GM12878 (cell line): ENCODE results near the gene ARHGAP26. TPM values are rescaled to one million over a fixed set of nuclear protein-coding genes. Genes with fewer than 3 reads are reported as not detected.

Experiments
- ATAC-seq: fragments of 200-7000 bp; cut with Tn5 transposase; 3 replicates; pipeline ENCODE4 v1.9.1; 2020; ENCODE audit warnings: mild to moderate bottlenecking, moderate library complexity
- BruUV-seq: library from RNA; stranded (reverse); fragments of 400-500 nt; replicated peaks from 2 replicates; lab custom pipeline; 2021; lab: Mats Ljungman, UMichigan
- CTCF ChIA-PET: fragments of 300-600 bp; sonication (Branson Sonifier 250); formaldehyde crosslinking; extraction: SDS; loops from one replicate; lab custom pipeline; 2021; ENCODE audit warnings: inconsistent platforms; lab: Yijun Ruan, JAX
- POLR2A ChIA-PET: fragments of 350-600 bp; formaldehyde crosslinking; extraction: SDS; loops from one replicate; lab custom pipeline; 2021; ENCODE audit warnings: inconsistent platforms; lab: Charles Lee
- RAD21 ChIA-PET: fragments of 300-600 bp; sonication (Branson Sonifier 250); formaldehyde crosslinking; loops from one replicate; lab custom pipeline; 2023; ENCODE audit warnings: antibody characterized with exemption; ENCODE audit not compliant: unreplicated experiment; lab: Charles Lee
- SMC1A ChIA-PET: fragments of 300-600 bp; sonication (Branson Sonifier 250); formaldehyde crosslinking; loops from one replicate; lab custom pipeline; 2023; ENCODE audit not compliant: unreplicated experiment, uncharacterized antibody; lab: Charles Lee
- DNase-seq: peaks from one replicate; pipeline ENCODE4 v3.0.0-alpha.2; 2011; ENCODE audit warnings: low read depth, low spot score
- FAIRE-seq: peaks from 3 replicates; lab custom pipeline; 2011; peaks lifted over from hg19 to GRCh38; lab: Jason Lieb, UNC
- H2AFZ ChIP-seq: 2 replicates; pipeline ENCODE4 v1.6.0; 2011; ENCODE audit warnings: low read depth, low read length, control low read depth; ENCODE audit not compliant: control insufficient read depth
- H3K27ac ChIP-seq: 2 replicates; pipeline ENCODE4 v1.5.1; 2011; ENCODE audit warnings: control low read depth; ENCODE audit not compliant: control insufficient read depth, insufficient read depth
- H3K27me3 ChIP-seq, 2 experiments: replicated peaks in 1 of 2; 2 replicates each; pipeline versions ENCODE4 v1.6.0 to v1.6.1; 2011; ENCODE audit warnings: low read length in 1 of 2; ENCODE audit not compliant: control insufficient read depth in 2 of 2, insufficient read depth in 2 of 2
- H3K36me3 ChIP-seq, 2 experiments: 2 replicates each; pipeline ENCODE4 v1.5.1; 2011; ENCODE audit warnings: low read length in 1 of 2; ENCODE audit not compliant: control insufficient read depth in 2 of 2, insufficient read depth in 2 of 2
- H3K4me1 ChIP-seq: 2 replicates; pipeline ENCODE4 v1.6.1; 2011; ENCODE audit warnings: mild to moderate bottlenecking, low read length, moderate library complexity, mixed read lengths; ENCODE audit not compliant: control insufficient read depth, insufficient read depth
- H3K4me2 ChIP-seq: 2 replicates; pipeline ENCODE4 v1.6.0; 2011; ENCODE audit warnings: control low read depth; ENCODE audit not compliant: control insufficient read depth, insufficient read depth
- H3K4me3 ChIP-seq: fragments of 200-600 bp; sonication (generic); 2 replicates; pipeline ENCODE4 v1.5.1; 2016
- H3K79me2 ChIP-seq: 2 replicates; pipeline ENCODE4 v1.6.0; 2011; ENCODE audit warnings: low read length; ENCODE audit not compliant: control insufficient read depth, insufficient read depth
- H3K9ac ChIP-seq: 2 replicates; pipeline ENCODE4 v1.8.0; 2011; ENCODE audit warnings: low read length, control low read depth, mixed read lengths; ENCODE audit not compliant: control insufficient read depth, insufficient read depth
- H3K9me3 ChIP-seq: replicated peaks from 3 replicates; pipeline ENCODE4 v1.5.1; 2011; ENCODE audit warnings: mild to moderate bottlenecking, low read length; ENCODE audit not compliant: control insufficient read depth, insufficient read depth
- H4K20me1 ChIP-seq: 2 replicates; pipeline ENCODE4 v1.6.0; 2011; ENCODE audit not compliant: control insufficient read depth, insufficient read depth
- BCLAF1 ChIP-seq: fragments of 450-650 bp; IDR thresholded peaks from 2 replicates; pipeline ENCODE4 v1.6.1; 2017; ENCODE audit warnings: antibody characterized with exemption, mild to moderate bottlenecking, moderate library complexity
- CHD1 ChIP-seq: IDR thresholded peaks from 2 replicates; pipeline ENCODE4 v1.6.1; 2012; ENCODE audit warnings: low read depth, low read length, improper control_type of control experiment
- CTCF ChIP-seq, 3 experiments: IDR thresholded peaks in 2 of 3; conservative IDR thresholded peaks in 1 of 3; 2 replicates each; pipeline ENCODE4 v1.5.1; 2011; ENCODE audit warnings: low read depth in 3 of 3, low read length in 3 of 3, mild to moderate bottlenecking in 3 of 3, control low read depth in 2 of 3, moderate library complexity in 2 of 3, inconsistent platforms in 1 of 3, mixed read lengths in 1 of 3; ENCODE audit not compliant: control insufficient read depth in 2 of 3, insufficient read depth in 1 of 3; ENCODE audit errors: extremely low read depth in 1 of 3
- HCFC1 ChIP-seq: fragments of 150-350 bp; IDR thresholded peaks from 2 replicates; pipeline ENCODE4 v1.6.1; 2014; ENCODE audit warnings: low read length
- JUNB ChIP-seq: IDR thresholded peaks from 2 replicates; pipeline ENCODE4 v1.6.1; 2016; ENCODE audit warnings: antibody characterized with exemption, mild to moderate bottlenecking
- NRF1 ChIP-seq: conservative IDR thresholded peaks from 2 replicates; pipeline ENCODE4 v1.6.1; 2011; ENCODE audit warnings: mild to moderate bottlenecking, low read depth, low read length, improper control_type of control experiment
- PBX3 ChIP-seq: IDR thresholded peaks from 2 replicates; pipeline ENCODE4 v1.6.1; 2011; ENCODE audit warnings: mild to moderate bottlenecking, low read depth, low read length, moderate library complexity; ENCODE audit not compliant: insufficient replicate concordance
- RCOR1 ChIP-seq: conservative IDR thresholded peaks from 2 replicates; pipeline ENCODE4 v1.6.1; 2012; ENCODE audit warnings: low read depth, low read length, improper control_type of control experiment
- SREBF1 ChIP-seq: IDR thresholded peaks from 2 replicates; pipeline ENCODE4 v1.6.1; 2012; ENCODE audit warnings: mild to moderate bottlenecking, low read length
- SUPT20H ChIP-seq: IDR thresholded peaks from 2 replicates; pipeline ENCODE4 v1.6.1; 2011; ENCODE audit warnings: low read depth, mild to moderate bottlenecking, low read length, moderate library complexity, borderline replicate concordance; ENCODE audit not compliant: control insufficient read depth
- TBL1XR1 ChIP-seq: IDR thresholded peaks from 2 replicates; pipeline ENCODE4 v1.6.1; 2012; ENCODE audit warnings: low read depth, low read length, improper control_type of control experiment
- TCF12 ChIP-seq: IDR thresholded peaks from 2 replicates; pipeline ENCODE4 v1.6.1; 2011; ENCODE audit warnings: low read depth, mild to moderate bottlenecking, low read length
- USF1 ChIP-seq: IDR thresholded peaks from 2 replicates; pipeline ENCODE4 v1.6.1; 2011; ENCODE audit warnings: borderline replicate concordance, low read depth, mild to moderate bottlenecking, moderate library complexity, mixed read lengths, low read length; ENCODE audit not compliant: insufficient read depth; ENCODE audit errors: extremely low read length
- WGBS: methylation state at CpG from one replicate; pipeline ENCODE4 v1.1.6; 2016; ENCODE audit warnings: low lambda C conversion rate; ENCODE audit not compliant: insufficient replicate concordance, insufficient coverage; ENCODE audit errors: missing lambda C conversion rate; 5-methylcytosine and 5-hydroxymethylcytosine counted together
- in situ Hi-C: fragments of 300-500 bp; cut with MboI; formaldehyde crosslinking; loops from 9 replicates; pipeline ENCODE4 v1.14.3; 2018; ENCODE audit warnings: mixed read lengths
- intact Hi-C: fragments of 100-400 bp; cut with micrococcal nuclease; formaldehyde crosslinking; loops from one replicate; pipeline ENCODE4 v1.14.2; 2022; ENCODE audit not compliant: unreplicated experiment
- polyA plus RNA-seq, 11 experiments: library from polyadenylated mRNA; depleted of rRNA in 4 of 11; unstranded in 6 of 11; stranded (reverse) in 5 of 11; fragments of >200 nt; fragmentation: Nextera tagmentation in 4 of 11; fragmentation: Illumina TruSeq in 1 of 11; extraction: Ambion mirVana in 4 of 11; extraction: Trizol in 1 of 11; gene quantifications; 1 replicate in 1 of 11; 2 replicates in 10 of 11; pipeline versions ENCODE4 v1.2.1 to v1.2.3, GENCODE V29; 2011 to 2016; ENCODE audit warnings: inconsistent platforms in 2 of 11, missing spikeins in 2 of 11, low read depth in 1 of 11
- total RNA-seq, 4 experiments: library from RNA; depleted of rRNA in 3 of 4; stranded (reverse); fragments of >200 nt in 3 of 4; fragmentation: Illumina TruSeq in 1 of 4; extraction: Trizol in 1 of 4; gene quantifications; 2 replicates each; pipeline versions ENCODE4 v1.2.1 to v1.2.3, GENCODE V29; 2013 to 2021

ARHGAP26 gene
- total and polyA plus RNA-seq, 10 of the 15 experiments (the other 5 are each of a cell fraction or from before 2014, with no cell fraction given) = 9.4 to 41.5 (median 19.3) TPM

- no TSS peak for BruUV-seq
- ATAC-seq = no peak
- CTCF ChIA-PET = no interaction called here
Observed at GRCh38 chr5:142756576-142756975, 13.6 kb upstream of the ARHGAP26 start.

More at GRCh38 chr5:142756576-142756975, 13.6 kb upstream of the ARHGAP26 start:
- WGBS = 35% methylated on average over 3 of the region's 3 CpGs
- Histone ChIP-seq H3K4me2 (no peak overlapping the region), H4K20me1 (no peaks in the 10 kb centered on the region), H3K9ac (no peak overlapping the region), H3K4me3 (no peak overlapping the region), H3K79me2 (no peaks in the 10 kb centered on the region), H2AFZ (no peak overlapping the region), H3K27me3 (no peaks in the 10 kb centered on the region; a peak in 2 of 4 replicates), H3K36me3 (no peaks in the 10 kb centered on the region), H3K4me1 (no peaks in the 10 kb centered on the region), H3K27ac (no peak overlapping the region)
- ChIA-PET SMC1A (interaction anchor here (1.1 kb wide), 1 partner anchor 125 kb away, joined by 4 read pairs; no protein-coding TSS in a partner anchor), POLR2A (no interaction called here)
- FAIRE-seq = no peak
- intact Hi-C loops = no loop called here
- in situ Hi-C loops = no loop called here
- no peak for TF ChIP-seq BCLAF1
- TF ChIP-seq PBX3 = no peak
- TF ChIP-seq SREBF1 = no peak
- no peak for TF ChIP-seq USF1
- TF ChIP-seq RCOR1 = no peak
- no peak for TF ChIP-seq NRF1
- no peak for TF ChIP-seq SUPT20H
- no peak for TF ChIP-seq CTCF (IDR thresholded peaks at IDR 0.05 in 2 of 3, conservative IDR thresholded peaks at IDR 0.05 in 1 of 3; ENCODE audit: control insufficient read depth in 2 of 3, extremely low read depth in 1 of 3, insufficient read depth in 1 of 3, low read depth in 3 of 3, low read length in 3 of 3)
- no peak for TF ChIP-seq TBL1XR1
- no peak for TF ChIP-seq TCF12
- no peak for TF ChIP-seq JUNB
- TF ChIP-seq HCFC1 = no peak
- TF ChIP-seq CHD1 = no peak
- TF ChIP-seq, all 136 proteins: peak for 0
- H3K9me3 ChIP-seq = no peaks in the 10 kb centered on the region
- no peak for DNase-seq
- RAD21 ChIA-PET = no interaction called here
